GM18498 (cell line): ENCODE data around the gene TRIP10.

Source experiments
- ATAC-seq: cut with Tn5 transposase; IDR thresholded peaks from one replicate; pipeline ENCODE4 v1.9.1; 2021; ENCODE audit warnings: mild to moderate bottlenecking, moderate library complexity; ENCODE audit not compliant: unreplicated experiment

Gene TRIP10

GRCh38 chr19:6710273-6711077, 29.0 kb upstream of the TRIP10 start:
- no peak for ATAC-seq

GRCh38 chr19:6711078-6711361, 28.5 kb upstream of the TRIP10 start:
- no peak for ATAC-seq

GRCh38 chr19:6711605-6712004, 27.9 kb upstream of the TRIP10 start:
- ATAC-seq = no peak

GRCh38 chr19:6712231-6712630, 27.2 kb upstream of the TRIP10 start:
- ATAC-seq = no peak

- ATAC-seq = no peak
These were observed 26.5 kb upstream of the TRIP10 start for GRCh38 chr19:6712692-6713670.

GRCh38 chr19:6713773-6714692, 25.4 kb upstream of the TRIP10 start:
- ATAC-seq = no peak

- no peak for ATAC-seq
These were observed 24.5 kb upstream of the TRIP10 start for GRCh38 chr19:6714749-6715555.

GRCh38 chr19:6716610-6716970, 22.9 kb upstream of the TRIP10 start:
- no peak for ATAC-seq

- no peak for ATAC-seq
These were observed 22.4 kb upstream of the TRIP10 start for GRCh38 chr19:6717036-6717435.

GRCh38 chr19:6717441-6717971, 22.0 kb upstream of the TRIP10 start:
- no peak for ATAC-seq

GRCh38 chr19:6718111-6718740, 21.3 kb upstream of the TRIP10 start:
- no peak for ATAC-seq

- no peak for ATAC-seq
These were observed 20.5 kb upstream of the TRIP10 start for GRCh38 chr19:6718741-6719539.

GRCh38 chr19:6719540-6719861, 20.0 kb upstream of the TRIP10 start:
- no peak for ATAC-seq

- ATAC-seq = no peak
These were observed 19.5 kb upstream of the TRIP10 start for GRCh38 chr19:6719992-6720368.

GRCh38 chr19:6720369-6721137, 18.9 kb upstream of the TRIP10 start, which contains the start of gene C3:
Gene C3 (minus strand): TSS chr19:6720650. CDS start chr19:6720589, 61 bp downstream.
- no peak for ATAC-seq

GRCh38 chr19:6721138-6721474, 18.4 kb upstream of the TRIP10 start:
- no peak for ATAC-seq

GRCh38 chr19:6721773-6722172, 17.7 kb upstream of the TRIP10 start:
- no peak for ATAC-seq

- ATAC-seq = no peak
These were observed 16.3 kb upstream of the TRIP10 start for GRCh38 chr19:6723108-6723618.
